Measurements from ENCODE around the gene AP2B1.
"Not testable (repeated sequence)": the region's sequence is repeated elsewhere in the genome, so short reads cannot be mapped to it uniquely, and the experiment has no call there.

AP2B1 gene

GRCh38 chr17:35587074-35587961 is at the start of gene AP2B1:
Gene AP2B1, plus strand, starts transcription at chr17:35587322. Its CDS starts 6,709 bp downstream, at chr17:35594031.
- DNase-seq (ENCODE audit: low read depth): peak; percentile 97

- DNase-seq (ENCODE audit: low read depth): peak; percentile 11
These were observed 49.5 kb upstream of the AP2B1 start, which contains the start of gene SLFN12L for GRCh38 chr17:35537601-35538141. Gene SLFN12L, minus strand, starts transcription at chr17:35537678. Its CDS starts 15,314 bp downstream, at chr17:35522364.

DNA sequence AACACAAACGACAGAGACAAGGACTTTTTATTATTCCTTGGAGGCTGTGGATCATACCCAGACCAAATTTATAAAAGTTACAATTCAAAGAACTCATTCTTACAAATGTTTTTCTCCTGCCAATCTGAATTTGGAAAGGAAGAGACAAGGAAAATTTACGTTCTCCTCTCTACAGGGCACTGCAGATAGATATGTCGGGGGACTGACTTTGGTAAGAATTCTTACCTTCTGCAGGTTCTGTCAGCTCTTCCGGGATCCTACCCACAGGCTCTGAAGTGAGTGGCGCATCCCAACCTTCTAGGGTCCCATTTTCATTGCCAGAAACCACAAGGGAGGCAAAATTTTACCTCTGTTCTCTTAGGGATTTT is 47.5 kb upstream of the AP2B1 start:
- no peak for DNase-seq (ENCODE audit: low read depth)

- DNase-seq (ENCODE audit: low read depth): peak; percentile 20
These were observed 46.3 kb upstream of the AP2B1 start for GRCh38 chr17:35540589-35541404.

DNA sequence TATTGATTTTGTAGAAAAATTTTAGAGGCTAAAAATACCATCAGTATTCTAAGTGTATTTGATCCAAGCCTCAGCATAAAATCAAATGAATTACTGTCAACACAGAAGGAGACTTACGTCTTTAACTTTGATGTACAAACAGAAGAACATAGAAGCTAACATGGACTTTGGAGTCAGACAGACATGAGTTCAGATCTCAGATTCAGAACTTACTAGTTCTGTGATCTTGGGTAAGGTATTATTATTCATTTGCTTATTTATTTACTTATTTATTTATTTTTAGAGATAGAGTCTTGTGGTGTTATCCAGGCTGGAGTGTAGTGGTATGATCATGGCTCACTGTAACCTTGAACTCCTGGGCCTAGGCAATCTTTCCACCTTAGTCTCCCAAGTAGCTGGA is 45.7 kb upstream of the AP2B1 start:
- DNase-seq (ENCODE audit: low read depth): no peak

DNA sequence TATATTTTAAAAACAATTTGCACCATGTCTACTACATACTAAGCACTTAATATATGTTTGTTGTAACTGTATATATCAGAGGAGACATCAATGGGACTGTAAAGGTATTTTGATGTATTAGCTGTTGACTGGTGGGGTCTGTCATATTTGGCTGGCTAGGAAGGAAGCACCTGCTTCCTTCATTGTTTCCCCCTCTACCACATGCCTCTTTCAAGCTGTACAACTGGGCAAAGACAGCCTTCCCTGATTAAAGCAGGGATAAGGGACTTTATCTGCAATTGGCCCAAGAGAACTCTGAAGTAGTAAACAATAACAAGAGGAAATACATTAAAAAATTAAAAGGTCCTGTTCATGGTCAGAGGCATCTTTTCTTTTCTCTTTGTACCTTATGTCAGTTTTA is 44.1 kb upstream of the AP2B1 start:
- DNase-seq (ENCODE audit: low read depth): no peak

GRCh38 chr17:35543856-35544255 is 43.3 kb upstream of the AP2B1 start:
- DNase-seq (ENCODE audit: low read depth): no peak

DNA sequence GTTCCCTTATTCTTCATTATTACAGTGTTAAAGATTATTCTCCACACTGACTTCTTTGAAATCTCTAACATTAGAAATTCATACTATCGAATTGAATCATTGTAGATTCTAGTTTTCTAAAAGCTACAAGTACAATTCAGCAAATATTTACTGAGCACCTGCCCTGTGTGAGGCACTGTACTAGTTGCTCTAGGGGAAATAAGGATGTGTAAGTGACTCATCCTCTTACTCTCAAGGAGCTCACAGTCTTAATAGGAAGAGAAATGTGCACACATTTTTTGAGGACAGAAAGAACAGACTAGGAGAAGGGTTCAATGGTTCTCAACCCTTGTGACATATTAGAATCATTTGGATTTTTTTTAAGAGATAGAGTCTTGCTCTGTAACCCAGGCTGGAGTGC is 42.0 kb upstream of the AP2B1 start:
- DNase-seq (ENCODE audit: low read depth): no peak

DNA sequence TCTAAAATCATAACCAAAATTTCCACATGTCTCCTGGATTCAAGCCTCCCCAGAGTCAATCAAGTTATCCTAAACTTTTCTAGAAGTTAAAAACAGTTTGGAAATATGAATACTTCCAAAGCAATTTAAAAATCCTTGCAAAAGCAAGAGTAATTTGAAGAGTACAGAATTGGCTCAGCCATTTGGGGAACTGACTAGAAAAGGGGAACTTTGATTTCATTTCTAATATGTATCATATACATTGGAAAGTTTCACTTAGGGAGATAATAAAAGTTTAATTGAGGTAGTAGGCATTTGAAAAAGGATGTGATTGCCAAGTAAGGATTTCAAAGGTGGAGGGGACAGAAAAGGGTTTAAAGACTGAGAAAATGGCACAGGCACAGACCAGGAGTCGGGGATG is 40.6 kb upstream of the AP2B1 start:
- DNase-seq (ENCODE audit: low read depth): no peak

- no peak for DNase-seq (ENCODE audit: low read depth)
These were observed 38.8 kb upstream of the AP2B1 start for GRCh38 chr17:35548208-35548810.

GRCh38 chr17:35548978-35549377 is 38.1 kb upstream of the AP2B1 start:
- DNase-seq (ENCODE audit: low read depth): no peak

DNA sequence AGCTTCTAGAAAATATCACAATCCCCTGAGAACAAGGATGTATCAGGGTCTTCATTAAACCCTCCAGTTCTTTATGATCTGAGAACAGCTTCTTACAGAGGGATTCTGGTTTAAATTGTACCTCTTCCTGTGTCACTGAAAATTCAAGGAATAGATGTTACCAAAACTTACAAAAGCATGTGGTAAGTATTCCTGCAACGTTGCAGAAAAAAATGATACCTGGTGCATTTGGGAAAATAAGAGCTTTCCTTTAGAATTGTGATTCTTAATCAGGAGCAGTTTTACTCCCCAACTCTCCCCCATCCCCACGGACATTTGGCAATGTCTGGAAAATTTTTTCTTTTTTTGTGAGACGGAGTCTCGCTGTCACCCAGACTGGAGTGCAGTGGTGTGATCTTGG is 33.8 kb upstream of the AP2B1 start:
- no peak for DNase-seq (ENCODE audit: low read depth)

DNA sequence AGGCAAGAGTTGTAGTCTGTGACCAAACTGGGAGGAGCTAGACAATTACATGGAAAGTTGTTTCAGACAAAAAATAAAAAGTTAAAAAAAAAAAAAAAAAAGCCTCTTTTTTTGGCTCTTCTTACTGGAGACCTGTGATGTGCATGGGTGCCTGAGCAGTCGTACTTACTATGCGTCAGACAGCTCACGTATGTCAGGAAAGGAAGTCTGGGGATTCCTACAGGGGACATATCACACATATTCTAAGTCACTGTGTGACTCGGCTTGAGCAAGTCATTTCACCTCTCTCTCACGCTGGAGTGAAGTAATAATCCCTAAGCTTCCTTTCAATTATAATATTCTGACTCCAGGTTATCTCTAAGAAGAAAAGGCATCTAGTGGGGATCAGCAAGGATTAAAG is 32.5 kb upstream of the AP2B1 start:
- no peak for DNase-seq (ENCODE audit: low read depth)

- DNase-seq (ENCODE audit: low read depth): no peak
These were observed 31.4 kb upstream of the AP2B1 start for GRCh38 chr17:35555691-35556090.

DNA sequence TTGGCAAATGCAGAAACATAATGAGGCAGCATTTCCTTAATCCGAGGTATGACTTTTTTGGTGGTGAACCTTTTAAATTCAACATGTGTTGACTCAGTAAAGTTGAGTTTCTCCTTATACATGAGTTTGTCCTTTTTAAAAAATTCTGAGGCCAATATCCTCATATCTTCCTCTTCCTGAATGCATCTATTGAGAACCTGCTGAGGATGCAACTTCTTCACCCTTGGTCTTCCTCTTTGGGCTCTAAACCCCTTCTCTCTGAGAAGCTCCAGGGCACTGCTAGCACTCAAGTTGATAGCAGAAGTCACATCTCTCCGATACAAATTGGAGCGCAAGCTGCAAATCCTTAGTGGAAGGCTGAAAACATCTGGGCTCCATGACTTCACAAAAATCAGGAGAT is 29.8 kb upstream of the AP2B1 start:
- DNase-seq (ENCODE audit: low read depth): no peak

DNA sequence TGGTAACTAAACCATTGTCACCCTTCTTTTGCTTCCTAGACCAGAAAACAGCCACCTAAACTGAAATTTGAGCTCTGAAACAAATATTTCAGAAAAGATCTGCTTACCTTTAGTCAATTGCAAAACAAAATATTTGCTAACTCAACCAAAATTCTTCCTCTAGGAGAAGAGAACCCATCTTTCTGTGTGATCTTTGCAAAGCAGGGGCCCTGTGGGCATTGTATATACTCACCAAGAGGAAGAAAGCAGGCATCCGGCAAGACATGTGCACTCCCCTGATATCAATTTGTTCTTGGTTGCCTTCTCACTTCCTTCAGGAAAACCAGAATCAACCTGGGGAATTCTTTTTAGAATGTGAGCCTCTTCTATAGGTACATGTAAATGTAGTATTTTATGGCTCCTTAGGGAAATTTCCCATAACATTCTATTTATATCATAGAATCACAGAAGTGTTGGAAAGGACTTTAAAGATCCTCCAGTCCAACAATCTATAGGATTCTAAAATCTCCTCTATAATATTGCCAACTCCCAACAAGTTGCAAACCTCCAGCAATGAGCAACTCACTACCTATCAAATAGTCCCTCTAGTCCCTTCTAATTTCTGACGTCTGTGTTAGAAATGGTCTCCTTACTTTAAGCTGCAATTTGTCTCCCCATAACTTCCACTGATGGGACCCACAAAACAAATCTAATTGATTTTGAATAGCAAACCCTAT is 27.5 kb upstream of the AP2B1 start:
- DNase-seq (ENCODE audit: low read depth): no peak

GRCh38 chr17:35560703-35561102 is 26.4 kb upstream of the AP2B1 start, which contains the start of gene SLFN14:
Gene SLFN14, minus strand, starts transcription at chr17:35560819. Its CDS starts 2,757 bp downstream, at chr17:35558062.
- DNase-seq (ENCODE audit: low read depth): no peak

DNA sequence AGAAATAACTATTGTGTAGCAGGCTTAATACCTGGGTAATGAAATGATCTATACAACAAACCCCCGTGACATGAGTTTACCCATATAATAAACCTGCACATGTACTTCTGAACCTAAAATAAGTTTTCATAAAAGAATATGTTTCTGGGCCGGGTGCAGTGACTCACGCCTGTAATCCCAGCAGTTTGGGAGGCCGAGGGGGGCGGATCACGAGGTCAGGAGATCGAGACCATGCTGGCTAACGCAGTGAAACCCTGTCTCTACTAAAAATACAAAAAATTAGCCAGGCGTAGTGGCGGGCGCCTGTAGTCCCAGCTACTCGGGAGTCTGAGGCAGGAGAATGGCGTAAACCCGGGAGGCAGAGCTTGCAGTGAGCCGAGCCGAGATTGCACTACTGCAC is 23.9 kb upstream of the AP2B1 start:
- not testable (repeated sequence) for DNase-seq (ENCODE audit: low read depth)

DNA sequence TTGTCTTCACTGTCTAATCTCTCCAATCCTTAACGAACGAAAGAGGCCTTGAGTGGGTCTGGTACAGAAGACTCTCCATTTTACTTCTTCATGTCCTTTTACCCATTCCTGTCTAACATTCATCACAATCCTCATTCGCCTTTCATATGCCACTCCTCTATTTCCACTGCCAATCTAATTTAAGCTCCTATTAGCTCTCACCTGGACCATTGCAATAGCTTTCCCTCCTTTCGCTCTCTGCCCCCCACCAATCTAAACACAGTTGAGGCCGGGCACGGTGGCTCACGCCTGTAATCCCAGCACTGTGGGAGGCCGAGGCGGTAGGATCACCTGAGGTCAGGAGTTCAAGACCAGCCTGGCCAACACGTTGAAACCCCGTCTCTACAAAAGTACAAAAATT is 20.2 kb upstream of the AP2B1 start:
- DNase-seq (ENCODE audit: low read depth): no peak

GRCh38 chr17:35568561-35568960 is 18.6 kb upstream of the AP2B1 start:
- DNase-seq (ENCODE audit: low read depth): peak; percentile 48

DNA sequence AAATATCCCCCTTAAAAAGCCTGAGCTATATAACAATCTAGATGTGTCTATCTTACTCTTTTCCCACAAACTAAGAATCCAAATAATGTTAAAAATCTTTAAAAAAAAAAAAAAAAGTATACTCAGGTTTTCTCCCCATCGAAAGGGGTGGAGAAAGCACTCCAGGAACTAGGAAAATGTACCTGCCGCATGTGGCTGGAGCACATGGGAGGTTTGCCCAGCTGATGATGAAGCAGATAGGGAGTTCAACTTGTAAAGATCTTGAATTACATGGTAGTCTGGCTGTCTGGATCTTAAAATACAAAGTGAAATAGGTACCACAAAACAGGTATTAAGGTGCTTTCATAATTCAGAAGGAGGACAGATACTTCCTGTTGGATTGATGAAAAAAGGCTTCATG is 17.7 kb upstream of the AP2B1 start:
- no peak for DNase-seq (ENCODE audit: low read depth)

DNA sequence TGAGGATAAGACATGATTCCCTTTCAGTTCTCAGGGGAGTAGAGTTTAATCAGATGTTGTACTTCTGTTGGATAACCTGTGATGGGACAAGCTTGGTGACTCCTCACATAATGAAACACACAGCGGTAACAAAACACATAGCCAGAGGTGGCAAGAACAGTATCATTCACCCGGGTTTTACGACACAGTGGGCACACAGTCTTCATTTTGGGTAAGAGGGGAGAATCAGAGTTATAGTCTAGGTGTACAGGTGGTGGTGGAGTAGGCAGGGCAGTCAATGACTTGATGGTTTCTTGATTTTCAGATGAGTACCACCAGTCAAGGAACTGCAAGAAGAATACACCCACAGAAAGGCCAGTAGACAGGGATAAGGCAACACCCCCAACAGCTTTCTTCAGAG is 11.4 kb upstream of the AP2B1 start:
- no peak for DNase-seq (ENCODE audit: low read depth)
